HG03571 (cell line): ENCODE measurements around the gene SLC13A3.
A peak's percentile ranks its signal among the peaks of the same experiment; 100 is the strongest.

Experiments
- ATAC-seq: cut with Tn5 transposase; IDR thresholded peaks from one replicate; pipeline ENCODE4 v1.9.1; 2021; ENCODE audit not compliant: unreplicated experiment

Gene SLC13A3, protein sequence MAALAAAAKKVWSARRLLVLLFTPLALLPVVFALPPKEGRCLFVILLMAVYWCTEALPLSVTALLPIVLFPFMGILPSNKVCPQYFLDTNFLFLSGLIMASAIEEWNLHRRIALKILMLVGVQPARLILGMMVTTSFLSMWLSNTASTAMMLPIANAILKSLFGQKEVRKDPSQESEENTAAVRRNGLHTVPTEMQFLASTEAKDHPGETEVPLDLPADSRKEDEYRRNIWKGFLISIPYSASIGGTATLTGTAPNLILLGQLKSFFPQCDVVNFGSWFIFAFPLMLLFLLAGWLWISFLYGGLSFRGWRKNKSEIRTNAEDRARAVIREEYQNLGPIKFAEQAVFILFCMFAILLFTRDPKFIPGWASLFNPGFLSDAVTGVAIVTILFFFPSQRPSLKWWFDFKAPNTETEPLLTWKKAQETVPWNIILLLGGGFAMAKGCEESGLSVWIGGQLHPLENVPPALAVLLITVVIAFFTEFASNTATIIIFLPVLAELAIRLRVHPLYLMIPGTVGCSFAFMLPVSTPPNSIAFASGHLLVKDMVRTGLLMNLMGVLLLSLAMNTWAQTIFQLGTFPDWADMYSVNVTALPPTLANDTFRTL

DNA sequence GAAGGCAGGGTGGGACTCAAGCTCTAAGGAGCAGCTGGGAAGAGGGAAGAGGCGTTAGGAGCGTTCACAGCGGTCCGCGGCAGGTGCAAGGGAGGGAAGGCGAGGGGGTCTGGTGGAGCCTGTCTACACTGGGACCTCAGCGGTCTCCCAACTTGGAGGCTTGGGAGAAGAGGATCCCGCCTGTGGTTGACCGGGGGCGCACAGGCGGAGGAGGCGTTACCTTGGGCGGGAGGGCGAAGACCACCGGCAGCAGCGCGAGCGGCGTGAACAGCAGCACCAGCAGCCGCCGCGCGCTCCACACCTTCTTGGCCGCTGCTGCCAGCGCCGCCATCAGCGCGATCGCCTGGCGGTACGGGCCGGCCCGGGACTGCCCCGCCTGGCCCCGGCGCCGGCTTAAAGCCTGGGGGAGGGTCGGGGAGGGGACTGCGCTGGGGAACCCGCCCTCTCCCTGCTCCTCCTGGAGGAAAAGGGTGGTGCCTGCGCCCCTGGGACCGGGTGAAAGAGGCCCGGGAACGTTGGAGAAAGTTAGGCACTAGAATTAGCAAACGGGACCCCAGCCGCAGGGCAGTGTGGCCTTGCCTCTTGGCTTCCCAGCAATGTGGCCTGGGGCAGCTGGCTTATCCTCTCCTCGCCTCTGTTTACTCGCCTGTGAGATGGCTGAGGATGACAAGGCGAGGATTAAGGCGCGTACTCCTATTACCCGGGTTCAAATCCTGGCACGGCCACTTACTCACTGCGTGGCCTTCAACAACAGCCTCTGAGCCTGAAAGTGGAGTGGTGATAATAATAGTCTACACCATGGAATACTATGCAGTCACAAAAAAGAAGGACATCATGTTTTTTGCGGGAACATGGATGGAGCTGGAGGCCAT lies at the start of gene SLC13A3:
Gene SLC13A3 (minus strand): TSS at position 369 of the 872 bp plus-strand sequence. CDS start 38 bp downstream, at position 331.
- ATAC-seq, result no peak

DNA sequence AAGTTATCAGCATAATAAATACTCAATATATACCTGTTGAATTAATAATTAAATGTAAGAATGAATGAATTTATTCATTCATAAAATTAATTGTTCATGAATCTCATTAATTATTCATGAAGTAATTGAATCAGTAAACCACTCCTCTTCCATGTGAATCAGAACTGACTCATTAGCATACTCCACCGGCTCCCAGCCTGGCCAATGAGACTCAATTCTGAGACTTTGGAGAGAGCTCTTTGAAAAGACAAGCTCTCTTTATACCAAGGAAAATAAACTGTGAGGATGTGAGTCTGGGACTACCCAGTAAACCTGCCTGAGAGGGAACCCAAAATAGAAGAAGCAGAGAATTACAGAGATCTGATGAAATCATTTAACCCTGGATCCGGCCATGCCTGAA lies 49.8 kb upstream of the SLC13A3 start:
- ATAC-seq, result no peak

DNA sequence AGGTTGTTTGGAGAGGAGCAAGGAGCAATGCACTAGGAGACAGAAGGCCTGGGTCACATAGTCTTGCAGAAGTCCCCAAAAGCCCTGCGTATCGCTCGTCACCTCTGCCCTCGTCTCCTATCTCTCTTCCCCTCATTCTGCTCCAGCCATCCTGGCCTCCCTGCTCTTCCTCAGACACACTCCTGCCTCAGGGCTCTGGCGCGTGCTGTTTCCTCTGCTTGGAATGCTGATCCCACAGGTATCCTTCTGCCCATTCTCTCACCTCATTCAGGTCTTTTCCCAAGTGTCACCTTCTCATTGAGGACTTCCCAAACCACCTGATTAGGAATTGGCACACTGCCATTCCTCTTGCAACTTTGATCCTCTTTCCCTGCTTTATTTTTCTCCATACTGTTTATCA lies 49.2 kb upstream of the SLC13A3 start:
- no peak for ATAC-seq

DNA sequence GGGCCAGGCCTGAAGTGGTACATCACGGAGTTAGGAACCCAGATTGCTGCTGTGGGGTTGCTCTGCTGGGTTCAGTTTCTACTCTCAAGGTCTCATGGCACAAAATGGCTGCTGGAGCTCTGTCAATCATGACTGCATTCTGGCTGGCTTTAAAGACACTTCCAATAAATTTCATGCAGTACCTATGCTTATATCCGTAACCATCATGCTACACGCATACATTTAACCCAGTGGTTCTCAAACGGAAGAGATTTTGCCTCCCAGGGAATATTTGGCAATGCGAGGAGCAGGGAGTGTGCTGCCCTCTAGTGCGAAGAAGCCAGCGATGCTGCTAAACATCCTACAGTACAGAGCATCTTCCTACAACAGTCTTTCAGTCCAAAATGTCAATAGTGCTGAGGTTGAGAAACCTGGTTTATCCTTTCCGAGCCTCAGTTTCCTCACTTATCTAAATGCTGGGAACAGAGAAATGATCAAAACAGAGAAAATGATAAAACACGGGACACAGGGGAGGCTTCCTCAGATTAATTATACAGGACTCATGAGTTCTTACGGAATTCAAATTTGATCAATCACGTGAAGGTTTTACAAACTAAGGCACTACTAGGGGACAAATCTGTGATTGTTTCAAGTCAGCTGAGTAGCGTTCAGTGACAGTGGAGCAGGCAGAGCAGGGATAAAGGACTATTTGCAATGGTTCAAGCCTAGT lies 48.5 kb upstream of the SLC13A3 start:
- ATAC-seq, result no peak

DNA sequence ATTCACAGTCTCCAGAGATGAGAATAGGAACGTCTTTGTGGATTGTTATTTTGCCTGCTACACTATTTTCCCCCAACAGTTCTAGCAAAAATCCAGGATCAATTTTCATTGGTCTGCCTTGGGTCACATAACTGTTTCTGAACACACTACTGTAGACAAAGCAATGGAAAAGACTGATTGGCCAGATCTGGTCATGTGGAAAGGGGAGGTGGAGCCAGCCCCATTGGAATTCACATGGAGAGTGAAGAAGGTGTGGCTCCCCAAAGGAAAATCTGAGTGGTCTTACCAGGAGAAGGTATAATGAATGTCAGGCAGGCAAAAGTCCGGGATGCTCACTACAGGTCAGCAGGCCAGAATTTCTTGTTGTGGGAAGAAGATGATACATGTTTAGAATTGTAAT lies 47.5 kb upstream of the SLC13A3 start:
- ATAC-seq, result no peak

DNA sequence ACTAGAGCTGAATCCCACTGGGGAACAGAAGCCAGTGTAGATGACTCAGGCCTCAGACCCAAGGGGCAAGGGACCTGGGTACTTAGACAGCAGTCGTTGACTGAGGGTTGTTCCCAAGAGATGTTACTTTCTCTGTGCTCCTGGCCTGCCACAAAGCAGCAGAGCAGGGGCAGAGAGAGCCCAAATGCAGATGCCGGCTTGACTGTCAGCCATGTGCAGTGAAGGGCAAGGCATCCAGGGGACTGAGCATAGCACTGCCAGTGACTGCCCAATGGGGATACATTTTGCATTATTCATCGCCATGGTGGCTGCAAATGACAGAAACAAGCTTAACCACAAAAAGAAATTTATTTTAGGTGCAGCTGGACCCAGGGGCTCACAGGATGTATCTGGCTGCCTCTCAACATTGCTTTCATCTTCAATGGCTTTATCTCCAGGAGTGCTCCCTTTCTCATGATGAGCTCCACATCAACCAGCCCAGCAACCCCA lies 45.6 kb upstream of the SLC13A3 start:
- ATAC-seq, result no peak

DNA sequence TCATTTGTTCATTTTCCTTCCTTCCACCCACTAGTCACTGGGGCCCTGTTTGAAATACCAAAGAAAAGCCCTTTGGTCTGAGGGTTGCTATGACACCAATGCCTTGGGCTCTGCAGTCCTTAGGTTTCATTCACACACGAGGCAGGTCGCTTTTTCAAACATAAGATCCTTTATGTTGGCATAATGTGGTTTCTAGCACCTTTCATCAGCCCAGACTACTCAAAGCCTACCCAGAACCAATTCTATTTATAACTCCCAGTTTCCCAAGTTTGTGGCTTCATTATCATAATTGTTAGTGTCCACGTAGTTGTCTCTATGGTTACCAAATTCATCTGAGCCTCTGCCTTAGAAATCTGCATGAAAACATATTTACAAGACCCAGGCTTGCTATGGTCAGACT lies 44.6 kb upstream of the SLC13A3 start:
- no peak for ATAC-seq

DNA sequence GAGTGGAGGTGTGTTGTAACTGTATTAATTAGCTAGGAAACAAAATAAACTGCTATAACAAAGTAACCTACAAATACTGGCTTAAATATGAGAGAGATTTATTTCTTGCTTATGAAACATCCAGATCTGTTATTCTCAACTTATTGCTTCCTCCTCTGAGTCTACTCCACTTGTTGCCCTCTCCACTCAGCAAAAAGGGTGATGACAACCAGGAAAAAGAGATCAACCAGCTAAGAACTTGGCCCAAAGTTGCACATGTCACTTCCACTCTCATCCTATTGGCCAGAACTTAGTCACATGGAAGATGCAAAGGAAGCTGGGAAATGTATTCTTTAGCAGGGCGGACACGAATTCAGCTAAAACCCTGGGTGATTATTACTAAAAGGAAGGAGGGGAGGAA lies 43.2 kb upstream of the SLC13A3 start:
- no peak for ATAC-seq

DNA sequence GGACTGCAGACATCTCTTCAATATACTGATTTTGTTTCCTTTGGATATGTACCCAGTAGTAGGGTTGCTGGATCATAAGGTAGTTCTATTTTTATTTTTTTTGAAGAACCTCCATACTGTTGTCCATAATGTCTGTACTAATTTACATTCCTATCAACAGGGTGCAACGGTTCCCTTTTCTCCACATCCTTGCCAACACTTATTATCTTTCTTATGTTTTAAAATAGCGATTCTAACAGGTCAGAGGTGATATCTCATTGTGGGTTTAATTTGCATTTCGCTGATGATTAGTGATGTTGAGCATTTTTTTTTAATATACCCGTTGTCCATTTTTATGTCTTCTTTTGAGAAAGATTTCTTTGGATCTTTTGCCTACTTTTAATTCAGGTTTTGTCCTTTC lies 39.9 kb upstream of the SLC13A3 start:
- no peak for ATAC-seq

DNA sequence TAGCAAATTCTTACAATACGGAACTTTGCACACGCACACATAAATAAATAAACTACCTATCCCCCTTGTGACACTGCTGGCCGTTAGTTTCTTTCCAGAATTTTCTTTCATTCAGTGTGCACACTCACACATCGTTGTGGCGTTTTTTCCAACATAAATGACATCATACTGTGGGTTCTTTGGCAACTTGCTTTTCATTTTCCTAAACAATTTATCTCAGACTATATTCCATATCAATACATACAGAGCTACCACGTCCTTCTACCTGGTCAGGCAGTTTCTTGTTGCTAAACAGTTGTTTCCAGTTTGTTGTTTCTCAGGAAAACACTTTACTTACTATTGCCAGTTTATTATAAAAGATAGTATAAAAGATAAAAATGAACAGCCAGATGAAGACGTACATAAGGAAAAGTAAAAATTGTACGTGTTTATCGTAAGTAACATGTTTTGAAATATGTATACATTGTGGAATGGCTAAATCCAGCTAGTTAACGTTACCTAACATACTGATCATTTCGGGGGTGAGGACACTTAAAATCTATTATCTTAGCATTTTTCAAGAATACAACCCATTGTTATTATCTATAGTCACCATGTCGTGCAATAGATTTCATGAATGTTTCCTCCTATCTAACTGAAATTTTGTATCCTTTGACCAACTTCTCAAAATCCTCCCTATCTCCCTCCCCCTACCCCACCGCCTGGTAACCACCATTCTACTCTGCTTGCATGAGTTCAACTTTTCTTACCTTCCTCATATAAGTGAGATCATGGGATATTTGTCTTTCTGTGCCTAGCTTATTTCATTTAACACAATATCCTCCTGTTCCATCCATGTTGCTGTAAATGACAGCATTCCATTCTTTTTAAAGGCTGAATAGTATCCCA lies 39.2 kb upstream of the SLC13A3 start:
- no peak for ATAC-seq

DNA sequence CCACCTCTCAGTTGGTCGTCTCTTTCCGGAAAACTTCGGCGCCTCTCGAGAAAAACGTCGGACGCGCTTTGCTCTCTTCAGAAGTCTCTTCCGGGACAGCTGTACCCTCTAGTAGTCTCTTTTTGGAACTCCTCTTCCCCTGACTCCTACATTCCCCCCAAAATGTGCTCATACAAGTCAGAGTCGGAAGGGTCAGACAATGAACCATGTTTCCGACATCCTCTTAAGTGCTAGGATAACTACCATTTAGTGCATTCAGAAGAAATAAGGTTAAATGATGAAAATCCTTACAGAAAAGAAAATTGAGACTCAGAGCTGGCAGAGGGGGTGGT lies 38.5 kb upstream of the SLC13A3 start:
- ATAC-seq, result no peak

DNA sequence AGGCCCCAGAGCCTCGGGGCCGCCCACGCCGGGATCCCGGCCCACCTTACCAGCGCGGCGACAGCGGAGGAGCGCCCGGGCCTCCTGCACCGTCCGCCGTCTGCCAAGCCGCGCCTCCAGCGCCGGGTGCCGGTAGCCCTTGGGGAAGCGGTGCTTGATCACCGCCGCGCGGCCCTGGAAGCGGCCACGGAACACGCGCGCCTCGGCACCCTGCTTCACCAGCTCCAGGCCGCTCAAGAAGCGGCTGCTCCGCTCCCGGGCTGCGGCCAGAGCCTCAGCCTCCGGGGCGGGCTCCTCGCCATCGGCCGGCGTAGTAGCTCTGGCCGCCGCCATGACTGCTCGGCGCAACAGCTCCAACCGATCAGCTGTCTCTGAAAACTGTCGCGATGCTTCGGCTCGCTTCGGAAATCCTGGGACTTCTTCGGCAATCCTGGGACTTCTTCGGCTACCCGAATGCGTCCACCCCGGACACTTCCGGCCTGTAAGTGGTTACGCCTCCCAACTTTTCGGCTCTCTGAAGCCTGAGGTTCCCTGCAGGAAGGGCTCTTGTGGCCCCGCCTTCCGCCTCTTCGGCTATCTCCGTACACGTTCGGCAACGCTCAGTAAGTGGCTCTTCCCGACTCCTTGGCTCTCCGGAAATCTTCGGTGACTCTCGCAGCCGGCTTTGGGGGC lies 38.0 kb upstream of the SLC13A3 start, which contains the start of gene TP53RK:
Gene TP53RK (minus strand): TSS at position 363 of the 672 bp plus-strand sequence. CDS start 30 bp downstream, at position 333.
- peak; percentile 93 for ATAC-seq

DNA sequence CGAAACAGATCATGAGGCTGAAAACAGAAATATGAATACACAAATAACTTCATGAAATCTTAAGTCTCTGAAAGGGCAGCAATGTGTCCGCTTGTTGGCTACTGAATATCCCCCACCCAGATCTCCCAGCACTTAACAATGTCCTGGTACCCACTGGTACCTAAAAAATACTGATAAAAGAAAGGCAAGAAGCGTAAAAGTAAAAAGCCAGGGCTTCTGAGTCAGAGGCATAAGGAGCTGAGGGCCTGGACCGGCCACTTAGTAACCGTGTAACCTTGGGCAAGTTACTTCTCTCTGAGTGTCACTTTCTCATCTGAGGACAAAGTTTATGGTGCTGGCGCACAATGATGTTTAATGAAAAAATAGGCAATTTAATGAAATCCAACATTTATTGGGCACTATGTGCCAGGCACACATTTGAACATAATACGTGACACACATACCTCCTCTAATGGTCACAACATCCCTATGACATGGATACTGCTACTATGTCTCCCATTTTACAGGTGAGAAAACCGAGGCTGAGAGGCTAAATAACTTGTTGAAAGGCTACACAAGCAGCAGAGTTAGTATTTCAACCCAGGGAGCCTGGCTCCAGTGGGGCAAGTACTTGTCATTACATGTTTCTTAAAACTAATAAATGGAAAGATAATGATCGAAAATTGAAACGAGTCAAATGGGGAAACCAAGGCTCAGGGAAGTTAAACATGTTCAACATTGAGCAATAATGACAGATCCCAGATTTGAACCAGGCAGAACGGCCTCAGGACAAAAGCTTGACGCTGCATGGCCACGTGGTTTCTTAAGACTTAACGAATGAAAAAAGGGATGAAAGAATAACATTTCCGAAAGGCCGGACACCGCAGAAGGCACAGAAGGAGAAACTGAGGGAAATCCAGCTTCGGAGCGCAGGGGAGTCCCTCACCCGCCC lies 37.2 kb upstream of the SLC13A3 start:
- ATAC-seq, result no peak

DNA sequence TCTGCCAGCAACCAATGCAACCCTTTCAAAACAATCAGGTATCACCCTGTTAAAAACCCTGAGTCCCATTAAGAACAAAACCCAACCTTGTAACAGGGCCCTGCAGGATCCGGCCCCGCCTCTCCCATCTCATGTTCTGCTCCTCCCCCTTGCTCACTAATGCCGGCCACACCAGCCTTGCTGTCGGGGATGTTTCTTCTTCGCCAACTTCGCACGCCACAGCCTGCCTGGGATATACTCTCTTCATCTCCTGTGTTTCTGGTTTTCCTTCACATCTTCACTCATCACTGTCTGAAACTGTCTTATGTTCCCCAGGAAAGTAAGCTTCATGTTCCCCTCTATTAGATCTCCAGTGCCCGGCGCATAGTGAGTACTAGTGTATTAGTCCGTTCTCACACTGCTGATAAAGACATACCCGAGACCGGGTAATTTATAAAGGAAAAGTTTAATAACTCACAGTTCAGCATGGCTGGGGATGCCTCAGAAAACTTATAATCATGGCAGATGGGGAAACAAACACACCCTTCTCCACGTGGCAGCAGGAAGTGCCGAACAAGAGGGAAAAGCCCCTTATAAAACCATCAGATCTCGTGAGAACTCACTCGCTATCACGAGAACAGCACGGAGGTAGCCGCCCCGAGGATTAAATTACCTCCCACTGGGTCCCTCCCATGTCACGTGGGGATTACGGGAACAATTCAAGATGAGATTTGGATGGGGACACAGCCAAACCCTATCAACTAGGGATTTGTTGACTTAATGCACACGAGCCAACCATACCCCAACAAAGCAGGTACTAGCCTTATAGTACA lies 32.9 kb upstream of the SLC13A3 start:
- ATAC-seq, result no peak

DNA sequence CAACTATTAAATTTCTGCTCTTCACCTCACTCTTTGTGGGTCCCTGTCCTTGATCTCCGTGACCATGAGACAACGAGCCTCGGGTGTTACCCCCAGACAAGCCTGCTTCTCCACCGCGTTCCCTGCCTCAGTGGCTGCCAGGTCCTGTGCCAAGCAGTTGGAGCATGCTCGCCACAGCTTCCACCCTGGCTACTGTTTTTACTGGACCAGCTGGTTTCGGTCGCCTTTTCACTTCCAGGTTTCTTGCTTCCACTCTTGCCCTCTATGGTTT lies 32.3 kb upstream of the SLC13A3 start:
- no peak for ATAC-seq

DNA sequence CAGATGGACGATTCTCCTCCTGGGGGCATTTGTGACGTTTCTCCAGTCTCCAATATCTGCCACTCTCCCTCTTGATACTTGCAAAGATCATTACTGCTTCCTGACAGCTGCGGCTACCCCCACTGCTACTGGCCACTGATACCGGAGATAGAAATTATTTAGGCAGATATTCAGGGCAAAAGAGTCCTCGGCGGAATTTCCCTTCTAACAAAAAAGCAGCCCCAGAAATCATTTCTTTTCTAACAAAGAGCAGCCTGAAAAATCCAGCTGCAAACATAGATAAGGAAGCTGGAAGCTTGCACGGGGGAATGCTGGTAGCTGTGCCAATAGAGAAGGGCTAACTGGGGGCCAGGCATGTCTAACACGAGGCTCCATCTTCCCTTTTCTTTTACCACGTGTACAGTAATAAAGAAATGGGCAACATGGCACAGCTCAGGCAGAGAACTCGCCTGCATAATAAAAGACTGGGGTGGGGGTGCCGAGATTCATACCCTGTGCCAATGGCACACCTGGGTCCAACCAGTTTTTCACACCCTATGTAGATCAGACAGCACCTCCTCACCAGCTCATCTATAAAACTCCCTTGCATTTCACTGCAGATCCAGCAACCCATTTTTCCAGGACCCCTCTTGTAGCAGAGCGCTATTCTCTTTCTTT lies 31.9 kb upstream of the SLC13A3 start:
- no peak for ATAC-seq
